Thoracic aorta (tissue), 2 donors: Measurements from ENCODE around the gene CCDC170. TPM values are rescaled to one million over a fixed set of nuclear protein-coding genes. Genes with fewer than 3 reads are reported as not detected.

Experiments
- ATAC-seq: fragments of 150-250 bp; one replicate; pipeline ENCODE4 v1.8.0; 2017; ENCODE audit warnings: low read depth; ENCODE audit not compliant: insufficient number of reproducible peaks, low FRiP score
- DNase-seq: peaks from one replicate; pipeline ENCODE4 v3.0.0-alpha.2; 2020; ENCODE audit warnings: low spot score
- H3K27ac ChIP-seq, 2 donors: fragments of 200-600 bp; sonication (generic); 1 replicate in 1 of 2; 2 replicates in 1 of 2; pipeline ENCODE4 v1.5.1; 2016; ENCODE audit warnings: mild to moderate bottlenecking in 2 of 2, moderate library complexity in 2 of 2
- H3K27me3 ChIP-seq: fragments of 200-600 bp; sonication (generic); replicated peaks from 2 replicates; pipeline ENCODE4 v1.6.0; 2016; ENCODE audit warnings: mild to moderate bottlenecking; ENCODE audit not compliant: insufficient read depth
- H3K36me3 ChIP-seq: fragments of 200-600 bp; sonication (generic); one replicate; pipeline ENCODE4 v1.5.1; 2016
- H3K4me1 ChIP-seq, 2 donors: fragments of 200-600 bp; sonication (generic); 1 replicate in 1 of 2; 2 replicates in 1 of 2; pipeline versions ENCODE4 v1.5.1 to v1.6.0; 2016; ENCODE audit warnings: low read depth in 2 of 2, mild to moderate bottlenecking in 1 of 2; ENCODE audit not compliant: control insufficient read depth in 1 of 2
- H3K4me3 ChIP-seq: fragments of 200-600 bp; sonication (generic); 2 replicates; pipeline ENCODE4 v1.5.1; 2016; ENCODE audit warnings: mild to moderate bottlenecking
- H3K9me3 ChIP-seq: fragments of 200-600 bp; sonication (generic); 2 replicates; pipeline ENCODE4 v1.5.1; 2016
- CTCF ChIP-seq: fragments of 200-600 bp; sonication (generic); IDR thresholded peaks from one replicate; pipeline ENCODE4 v1.5.1; 2019; ENCODE audit warnings: antibody characterized with exemption
- total RNA-seq, 2 donors: library from RNA; depleted of rRNA; stranded (reverse); fragments of >200 nt; gene quantifications; one replicate each; pipeline versions ENCODE4 v1.1.0 to v1.2.3, GENCODE V29; 2016

CCDC170 gene
- total RNA-seq, 2 donors from 2014 or later = 0.81 to 1.5 TPM

- no peak for ATAC-seq
- Histone ChIP-seq H3K9me3 (no peaks in the 10 kb centered on the region), H3K4me1 (no peaks in the 10 kb centered on the region), H3K36me3 (no peaks in the 10 kb centered on the region), H3K4me3 (no peak overlapping the region), H3K27ac (no peak overlapping the region), H3K27me3 (no peaks in the 10 kb centered on the region)
- DNase-seq = no peak
- no peak for TF ChIP-seq CTCF
Measured at GRCh38 chr6:151616600-151616999, 122.8 kb downstream of the CCDC170 start.

- DNase-seq (no peak), ATAC-seq (no peak)
- TF ChIP-seq CTCF = no peak
- Histone ChIP-seq H3K36me3 (no peaks in the 10 kb centered on the region), H3K27ac (no peak overlapping the region), H3K4me3 (no peak overlapping the region), H3K27me3 (no peaks in the 10 kb centered on the region), H3K9me3 (no peaks in the 10 kb centered on the region), H3K4me1 (no peaks in the 10 kb centered on the region)
Measured at GRCh38 chr6:151617539-151617938, 123.7 kb downstream of the CCDC170 start.

GRCh38 chr6:151618717-151619116, 124.9 kb downstream of the CCDC170 start:
- DNase-seq = no peak
- no peaks in the 10 kb centered on the region for H3K4me1 ChIP-seq
- no peaks in the 10 kb centered on the region for H3K9me3 ChIP-seq
- no peaks in the 10 kb centered on the region for H3K36me3 ChIP-seq
- H3K27me3 ChIP-seq = no peaks in the 10 kb centered on the region
- no peak for TF ChIP-seq CTCF
- H3K27ac ChIP-seq = no peak overlapping the region
- no peak for ATAC-seq
- H3K4me3 ChIP-seq = no peak overlapping the region

GRCh38 chr6:151620179-151620578, 126.4 kb downstream of the CCDC170 start:
- Histone ChIP-seq H3K36me3 (no peaks in the 10 kb centered on the region), H3K4me3 (no peak overlapping the region), H3K9me3 (no peaks in the 10 kb centered on the region), H3K4me1 (no peaks in the 10 kb centered on the region), H3K27ac (no peak overlapping the region), H3K27me3 (no peaks in the 10 kb centered on the region)
- ATAC-seq (no peak), DNase-seq (no peak)
- TF ChIP-seq CTCF = no peak

- no peak overlapping the region for H3K27ac ChIP-seq
- no peaks in the 10 kb centered on the region for H3K9me3 ChIP-seq
- no peaks in the 10 kb centered on the region for H3K36me3 ChIP-seq
- H3K27me3 ChIP-seq = no peaks in the 10 kb centered on the region
- H3K4me1 ChIP-seq = no peaks in the 10 kb centered on the region
- H3K4me3 ChIP-seq = no peak overlapping the region
- DNase-seq (no peak), ATAC-seq (no peak)
- no peak for TF ChIP-seq CTCF
Measured at GRCh38 chr6:151624071-151624470, 130.3 kb downstream of the CCDC170 start.
